Liver (tissue), 3 donors: ENCODE data around the gene HSPA12A.

Experiments used
- TAF1 ChIP-seq: conservative IDR thresholded peaks from 2 replicates; pipeline ENCODE4 v1.6.1; 2016; ENCODE audit warnings: antibody characterized with exemption, mild to moderate bottlenecking
- YY1 ChIP-seq: IDR thresholded peaks from 2 replicates; pipeline ENCODE4 v1.6.1; 2016; ENCODE audit warnings: antibody characterized with exemption, mild to moderate bottlenecking
- TF ChIP-seq, protein P1 (sequence below): fragments of 150-350 bp; IDR thresholded peaks from 2 replicates; pipeline ENCODE4 v1.5.1; 2017; ENCODE audit warnings: improper control_type of control experiment, low read depth, low read length; ENCODE audit not compliant: missing input control
- donor health status: healthy.
- donor health status: healthy.

DNA sequence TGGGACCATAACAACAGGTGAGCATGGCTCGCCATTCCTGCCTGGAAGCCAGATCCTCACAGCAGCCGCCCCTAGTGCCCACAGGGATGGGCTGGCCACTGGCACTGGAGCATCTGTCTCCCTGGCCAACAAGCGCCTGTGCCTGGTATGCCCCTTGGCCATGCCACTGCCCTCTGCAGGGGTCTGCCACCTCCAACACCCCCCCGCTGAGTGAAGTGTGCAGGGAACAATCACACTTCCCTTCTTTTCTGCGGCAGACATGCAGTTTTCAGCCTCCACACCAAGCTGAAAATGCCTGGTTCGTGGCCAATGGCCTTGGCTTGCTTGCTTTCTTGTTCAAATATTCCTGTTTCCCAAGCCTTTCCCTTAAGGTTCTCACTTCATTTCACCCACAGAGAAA lies 50.7 kb downstream of the HSPA12A start:
- TF ChIP-seq, protein P1, sequence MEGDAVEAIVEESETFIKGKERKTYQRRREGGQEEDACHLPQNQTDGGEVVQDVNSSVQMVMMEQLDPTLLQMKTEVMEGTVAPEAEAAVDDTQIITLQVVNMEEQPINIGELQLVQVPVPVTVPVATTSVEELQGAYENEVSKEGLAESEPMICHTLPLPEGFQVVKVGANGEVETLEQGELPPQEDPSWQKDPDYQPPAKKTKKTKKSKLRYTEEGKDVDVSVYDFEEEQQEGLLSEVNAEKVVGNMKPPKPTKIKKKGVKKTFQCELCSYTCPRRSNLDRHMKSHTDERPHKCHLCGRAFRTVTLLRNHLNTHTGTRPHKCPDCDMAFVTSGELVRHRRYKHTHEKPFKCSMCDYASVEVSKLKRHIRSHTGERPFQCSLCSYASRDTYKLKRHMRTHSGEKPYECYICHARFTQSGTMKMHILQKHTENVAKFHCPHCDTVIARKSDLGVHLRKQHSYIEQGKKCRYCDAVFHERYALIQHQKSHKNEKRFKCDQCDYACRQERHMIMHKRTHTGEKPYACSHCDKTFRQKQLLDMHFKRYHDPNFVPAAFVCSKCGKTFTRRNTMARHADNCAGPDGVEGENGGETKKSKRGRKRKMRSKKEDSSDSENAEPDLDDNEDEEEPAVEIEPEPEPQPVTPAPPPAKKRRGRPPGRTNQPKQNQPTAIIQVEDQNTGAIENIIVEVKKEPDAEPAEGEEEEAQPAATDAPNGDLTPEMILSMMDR, result no peak
- TF ChIP-seq TAF1, result no peak
- no peak for TF ChIP-seq YY1
